A549 (cell line): Measurements from ENCODE around the gene IGF1R. TPM values are rescaled to one million over a fixed set of nuclear protein-coding genes. Genes with fewer than 3 reads are reported as not detected.

Source experiments
- ATAC-seq, 2 experiments: fragments of 200-7000 bp in 1 of 2; fragments of >200 bp in 1 of 2; cut with Nextera tagmentation in 1 of 2; cut with Tn5 transposase in 1 of 2; 3 replicates each; pipeline versions ENCODE4 v1.8.0 to v1.9.1; 2018 to 2020; ENCODE audit warnings: mild to moderate bottlenecking in 1 of 2, moderate library complexity in 1 of 2
- CTCF ChIA-PET: fragments of 300-600 bp; sonication (Branson Sonifier 250); formaldehyde crosslinking; extraction: SDS; loops from one replicate; lab custom pipeline; 2021; ENCODE audit warnings: antibody characterized with exemption, inconsistent platforms; lab: Yijun Ruan, JAX
- POLR2A ChIA-PET: fragments of 350-600 bp; formaldehyde crosslinking; extraction: SDS; loops from one replicate; lab custom pipeline; 2021; ENCODE audit warnings: antibody characterized with exemption, inconsistent platforms; lab: Yijun Ruan, JAX
- DNase-seq, 2 experiments: peaks; one replicate each; pipeline versions ENCODE4 v3.0.0 to v3.0.0-alpha.2; 2011 to 2016; ENCODE audit warnings: low read depth in 1 of 2, low spot score in 1 of 2
- FAIRE-seq: peaks from 2 replicates; lab custom pipeline; 2011; peaks lifted over from hg19 to GRCh38; lab: Jason Lieb, UNC
- H3K27ac ChIP-seq, 2 experiments: fragments of >200 bp; sonication (Bioruptor Twin); formaldehyde crosslinking; 3 replicates each; pipeline ENCODE4 v1.5.1; 2016 to 2017
- H3K4me1 ChIP-seq: fragments of >200 bp; sonication (Bioruptor Twin); formaldehyde crosslinking; 3 replicates; pipeline ENCODE4 v1.6.1; 2016
- H3K4me2 ChIP-seq: fragments of >200 bp; sonication (Bioruptor Twin); formaldehyde crosslinking; 3 replicates; pipeline ENCODE4 v1.6.1; 2016
- H3K4me3 ChIP-seq: fragments of >200 bp; sonication (Bioruptor Twin); formaldehyde crosslinking; 3 replicates; pipeline ENCODE4 v1.5.1; 2016
- H3K9me3 ChIP-seq: fragments of >200 bp; sonication (Bioruptor Twin); formaldehyde crosslinking; 3 replicates; pipeline ENCODE4 v1.6.1; 2016
- BHLHE40 ChIP-seq: IDR thresholded peaks from 2 replicates; pipeline ENCODE4 v1.6.1; 2012; ENCODE audit warnings: low read depth, low read length, inconsistent platforms
- CBX2 ChIP-seq: fragments of 200-600 bp; sonication (generic); IDR thresholded peaks from 2 replicates; pipeline ENCODE4 v1.6.1; 2016; ENCODE audit warnings: low read depth, mild to moderate bottlenecking, borderline replicate concordance
- CBX8 ChIP-seq: fragments of 200-600 bp; sonication (generic); IDR thresholded peaks from 2 replicates; pipeline ENCODE4 v1.6.1; 2016
- EP300 ChIP-seq, 2 experiments: fragments of >200 bp; sonication (Bioruptor Twin); formaldehyde crosslinking; IDR thresholded peaks; 2 replicates in 1 of 2; 3 replicates in 1 of 2; pipeline ENCODE4 v1.6.1; 2016 to 2017
- ESRRA ChIP-seq: fragments of 150-350 bp; IDR thresholded peaks from 2 replicates; pipeline ENCODE4 v1.6.1; 2014; ENCODE audit warnings: mild to moderate bottlenecking, low read length, borderline replicate concordance
- FOSL2 ChIP-seq, 2 experiments: fragments of 450-650 bp in 1 of 2; fragments of >200 bp in 1 of 2; sonication (Bioruptor Twin) in 1 of 2; formaldehyde crosslinking; IDR thresholded peaks; 2 replicates each; pipeline versions ENCODE4 v1.5.0 to v1.6.1; 2016 to 2020; ENCODE audit warnings: mild to moderate bottlenecking in 1 of 2, moderate library complexity in 1 of 2
- GATA3 ChIP-seq: IDR thresholded peaks from 2 replicates; pipeline ENCODE4 v1.6.1; 2012; ENCODE audit warnings: borderline replicate concordance
- HOXA7 ChIP-seq: fragments of 250-450 bp; sonication (Bioruptor Pico); IDR thresholded peaks from 2 replicates; pipeline ENCODE4 v1.5.0; 2020; ENCODE audit warnings: mild to moderate bottlenecking, moderate library complexity
- HOXB13 ChIP-seq: fragments of 250-450 bp; sonication (Bioruptor Pico); IDR thresholded peaks from 2 replicates; pipeline ENCODE4 v1.5.0; 2020; ENCODE audit warnings: low read depth, mild to moderate bottlenecking, moderate library complexity
- HOXB5 ChIP-seq: fragments of 250-450 bp; sonication (Bioruptor Pico); IDR thresholded peaks from 2 replicates; pipeline ENCODE4 v1.5.0; 2020; ENCODE audit warnings: mild to moderate bottlenecking, moderate library complexity
- JUN ChIP-seq, 2 experiments: fragments of >200 bp; sonication (Bioruptor Twin); formaldehyde crosslinking; IDR thresholded peaks; 2 replicates in 1 of 2; 3 replicates in 1 of 2; pipeline ENCODE4 v1.6.1; 2016 to 2017
- POLR2A ChIP-seq: IDR thresholded peaks from 2 replicates; pipeline ENCODE4 v1.6.1; 2012; ENCODE audit warnings: mild to moderate bottlenecking, low read length
- POLR2AphosphoS2 ChIP-seq: conservative IDR thresholded peaks from 2 replicates; pipeline ENCODE4 v1.6.1; 2012; ENCODE audit warnings: low read length, improper control_type of control experiment, inconsistent platforms
- RFX5 ChIP-seq: fragments of 450-650 bp; IDR thresholded peaks from 2 replicates; pipeline ENCODE4 v1.7.1; 2014; ENCODE audit warnings: antibody characterized with exemption, mild to moderate bottlenecking, moderate library complexity
- TP53 ChIP-seq: fragments of 250-450 bp; sonication (Bioruptor Pico); IDR thresholded peaks from 2 replicates; pipeline ENCODE4 v1.5.0; 2021; ENCODE audit warnings: mild to moderate bottlenecking, moderate library complexity
- WGBS: methylation state at CpG from one replicate; pipeline ENCODE4 v1.1.6; 2017; ENCODE audit errors: missing lambda C conversion rate; 5-methylcytosine and 5-hydroxymethylcytosine counted together
- polyA plus RNA-seq, 4 experiments: library from polyadenylated mRNA; depleted of rRNA in 3 of 4; stranded (reverse); fragments of >200 nt; fragmentation: RNase III in 1 of 4; extraction: RNeasy Plus Mini Kit Qiagen cat#74134 plus additional on column Dnase treatment in 1 of 4; gene quantifications; 2 replicates in 3 of 4; 3 replicates in 1 of 4; pipeline ENCODE4 v1.2.3, GENCODE V29; 2011 to 2017
- TF ChIP-seq, protein P1 (sequence below): fragments of 250-450 bp; sonication (Bioruptor Pico); IDR thresholded peaks from 2 replicates; pipeline ENCODE4 v1.5.0; 2021; ENCODE audit warnings: mild to moderate bottlenecking, moderate library complexity, borderline replicate concordance
- TF ChIP-seq, protein P2 (sequence below): IDR thresholded peaks from 2 replicates; pipeline ENCODE4 v1.6.1; 2012
- TF ChIP-seq, protein P3 (sequence below): fragments of >200 bp; sonication (Bioruptor Twin); formaldehyde crosslinking; IDR thresholded peaks from 3 replicates; pipeline ENCODE4 v1.6.1; 2016

IGF1R gene
- polyA plus RNA-seq, 2 of the 4 experiments (the other 2 are of a cell fraction) = 42.6 to 69.5 TPM

DNA sequence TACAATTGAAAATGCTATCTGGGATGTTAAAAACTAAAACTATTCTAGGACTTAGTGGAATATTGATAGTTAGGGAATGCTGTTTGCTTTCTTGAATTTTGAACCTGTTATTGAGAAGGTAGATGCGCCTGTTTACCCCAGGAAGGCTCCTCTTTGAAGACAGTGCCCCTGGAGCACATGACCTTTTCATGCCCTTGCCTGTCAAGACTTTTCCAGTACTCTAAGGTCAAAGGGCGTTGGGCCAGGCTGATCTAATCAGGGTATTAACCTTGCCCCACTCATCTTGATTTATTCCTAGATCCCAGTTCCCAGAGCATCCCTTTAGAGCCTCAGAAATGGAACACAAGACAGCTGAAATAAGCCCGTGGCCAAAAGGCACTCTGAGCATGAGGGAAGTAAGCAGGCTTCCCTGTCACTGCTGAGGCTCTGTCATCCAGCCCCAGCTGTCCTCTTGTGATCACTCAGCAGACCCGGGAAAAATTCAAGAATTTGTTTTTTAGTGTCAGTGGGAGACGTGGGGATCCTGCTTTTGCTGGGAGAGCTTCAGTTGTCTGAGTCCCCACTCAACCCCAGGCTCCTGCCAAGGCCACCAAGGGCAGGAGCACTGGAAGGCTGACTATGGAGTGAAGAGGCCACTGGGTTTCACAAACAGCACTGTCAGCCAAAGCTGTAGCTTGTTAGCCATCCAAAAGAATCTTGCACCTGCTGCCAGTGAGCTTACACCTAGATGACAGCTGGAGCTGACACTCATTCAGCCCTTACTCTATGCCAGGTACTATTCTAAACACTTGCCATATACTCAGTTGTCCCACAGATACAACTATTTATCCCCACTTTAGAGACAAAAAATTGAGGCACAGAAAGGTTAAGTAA lies 190.3 kb downstream of the IGF1R start:
- ATAC-seq (no peak), DNase-seq (no peak), FAIRE-seq (no peak)
- POLR2A ChIA-PET = no interaction called here
- CTCF ChIA-PET = interaction anchor here (0.5 to 3.8 kb wide), 9 partner anchors 11 to 319 kb away, joined by 3 to 25 read pairs (median 4); no protein-coding TSS in a partner anchor
- H3K27ac ChIP-seq = no peak overlapping the region; a peak in 1 of 6 replicates
- no peak overlapping the region for H3K4me3 ChIP-seq
- 0 out of 5 replicates have a peak, but pooled peaks of 1 of the 2 experiments have one; percentile 18 for TF ChIP-seq JUN (IDR thresholded peaks at IDR 0.05)
- TF ChIP-seq HOXB13 = no peak
- H3K4me2 ChIP-seq = no peak overlapping the region
- 88% methylated on average over 5 of the region's 5 CpGs for WGBS
- peaks cover 9% of the 10 kb centered on the region; the same call in 2 of the 3 replicates for H3K9me3 ChIP-seq
- H3K4me1 ChIP-seq = peaks cover 35% of the 10 kb centered on the region

DNA sequence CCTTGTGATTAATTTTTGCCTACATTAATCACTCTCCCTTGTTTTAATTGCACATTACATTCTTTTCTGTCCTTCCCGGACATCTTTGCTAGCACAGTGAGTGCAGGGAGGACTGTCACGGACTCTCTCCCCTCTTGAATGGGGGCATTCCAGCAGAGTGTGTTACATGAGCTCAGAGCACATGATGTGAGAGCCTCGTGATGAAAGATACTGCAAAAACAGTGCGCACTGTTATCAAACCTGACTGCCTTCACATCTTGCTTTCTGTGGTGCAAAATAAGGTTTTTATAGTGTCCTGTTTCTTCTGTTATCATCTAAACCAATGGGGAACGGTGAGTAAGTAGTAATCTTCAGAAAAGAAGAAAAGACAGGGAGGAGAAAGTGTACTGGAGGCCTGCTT lies 191.7 kb downstream of the IGF1R start:
- POLR2A ChIA-PET = no interaction called here
- no peak overlapping the region for H3K4me3 ChIP-seq
- 88% methylated on average over 5 of the region's 5 CpGs for WGBS
- CTCF ChIA-PET = interaction anchor here (2.9 to 3.8 kb wide), 2 partner anchors 10 to 61 kb away, joined by 8 to 25 read pairs; no protein-coding TSS in a partner anchor
- ATAC-seq (no peak), DNase-seq (no peak), FAIRE-seq (no peak)
- H3K4me2 ChIP-seq = no peak overlapping the region
- TF ChIP-seq, protein P1, sequence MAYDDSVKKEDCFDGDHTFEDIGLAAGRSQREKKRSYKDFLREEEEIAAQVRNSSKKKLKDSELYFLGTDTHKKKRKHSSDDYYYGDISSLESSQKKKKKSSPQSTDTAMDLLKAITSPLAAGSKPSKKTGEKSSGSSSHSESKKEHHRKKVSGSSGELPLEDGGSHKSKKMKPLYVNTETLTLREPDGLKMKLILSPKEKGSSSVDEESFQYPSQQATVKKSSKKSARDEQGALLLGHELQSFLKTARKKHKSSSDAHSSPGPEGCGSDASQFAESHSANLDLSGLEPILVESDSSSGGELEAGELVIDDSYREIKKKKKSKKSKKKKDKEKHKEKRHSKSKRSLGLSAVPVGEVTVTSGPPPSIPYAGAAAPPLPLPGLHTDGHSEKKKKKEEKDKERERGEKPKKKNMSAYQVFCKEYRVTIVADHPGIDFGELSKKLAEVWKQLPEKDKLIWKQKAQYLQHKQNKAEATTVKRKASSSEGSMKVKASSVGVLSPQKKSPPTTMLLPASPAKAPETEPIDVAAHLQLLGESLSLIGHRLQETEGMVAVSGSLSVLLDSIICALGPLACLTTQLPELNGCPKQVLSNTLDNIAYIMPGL (CRISPR knock-in tag) = no peak
- TF ChIP-seq HOXB5 (CRISPR knock-in tag) (no peak), CBX2 (no peak)
- H3K4me1 ChIP-seq = peaks cover 50% of the 10 kb centered on the region
- no peak overlapping the region for H3K27ac ChIP-seq
- H3K9me3 ChIP-seq = 0 out of 3 replicates have a peak, but pooled peaks cover 2% of the 10 kb centered on the region

DNA sequence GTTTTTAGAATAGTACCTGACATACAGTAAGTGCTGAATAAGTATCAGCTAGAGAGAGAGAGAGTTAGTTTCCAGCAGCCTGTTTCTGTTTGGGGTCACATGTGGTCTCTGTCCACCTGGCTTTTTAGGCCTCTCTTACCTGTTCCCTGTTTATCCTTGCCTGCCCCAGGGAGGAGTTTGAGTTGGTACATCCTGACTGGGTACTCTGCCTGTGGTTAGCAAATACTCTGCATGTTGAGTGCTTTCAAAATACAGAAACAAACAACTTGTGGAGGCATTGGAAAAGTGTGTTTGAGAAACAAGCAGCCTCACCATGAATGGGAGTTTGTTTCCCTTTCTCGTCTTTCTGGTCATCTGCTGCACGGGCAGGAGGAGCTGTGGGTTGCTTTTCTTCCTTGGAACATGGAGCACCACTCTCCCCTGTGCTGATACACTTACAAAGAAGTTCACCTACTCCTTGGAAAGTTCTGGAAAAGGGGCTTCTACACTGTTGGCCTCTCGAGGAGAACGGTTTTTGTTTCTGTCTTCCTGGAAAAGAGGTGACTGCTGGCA lies 193.2 kb downstream of the IGF1R start:
- Histone ChIP-seq H3K4me1 (peaks cover 59% of the 10 kb centered on the region), H3K4me3 (no peak overlapping the region), H3K4me2 (peak overlapping the region; percentile 91), H3K9me3 (0 out of 3 replicates have a peak, but pooled peaks cover 2% of the 10 kb centered on the region), H3K27ac (peak overlapping the region; percentile 54 to 74; a peak in 5 of 6 replicates)
- POLR2A ChIA-PET = no interaction called here
- ATAC-seq (no peak), DNase-seq (no peak), FAIRE-seq (no peak)
- CTCF ChIA-PET = interaction anchor here (0.6 to 1.6 kb wide), 5 partner anchors 10 to 266 kb away, joined by 3 to 5 read pairs (median 3); no protein-coding TSS in a partner anchor
- TF ChIP-seq EP300 (IDR thresholded peaks at IDR 0.05) (no peak), BHLHE40 (no peak), POLR2AphosphoS2 (no peak), POLR2A (no peak), ESRRA (no peak), HOXA7 (CRISPR knock-in tag) (no peak), RFX5 (no peak), FOSL2 (IDR thresholded peaks at IDR 0.05) (no peak), FOSL2 (CRISPR knock-in tag; IDR thresholded peaks at IDR 0.05) (no peak), GATA3 (no peak), TP53 (CRISPR knock-in tag) (no peak), CBX8 (no peak), CBX2 (no peak)
- TF ChIP-seq, protein P2, sequence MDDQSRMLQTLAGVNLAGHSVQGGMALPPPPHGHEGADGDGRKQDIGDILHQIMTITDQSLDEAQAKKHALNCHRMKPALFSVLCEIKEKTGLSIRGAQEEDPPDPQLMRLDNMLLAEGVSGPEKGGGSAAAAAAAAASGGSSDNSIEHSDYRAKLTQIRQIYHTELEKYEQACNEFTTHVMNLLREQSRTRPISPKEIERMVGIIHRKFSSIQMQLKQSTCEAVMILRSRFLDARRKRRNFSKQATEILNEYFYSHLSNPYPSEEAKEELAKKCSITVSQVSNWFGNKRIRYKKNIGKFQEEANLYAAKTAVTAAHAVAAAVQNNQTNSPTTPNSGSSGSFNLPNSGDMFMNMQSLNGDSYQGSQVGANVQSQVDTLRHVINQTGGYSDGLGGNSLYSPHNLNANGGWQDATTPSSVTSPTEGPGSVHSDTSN = no peak
- TF ChIP-seq, protein P3, sequence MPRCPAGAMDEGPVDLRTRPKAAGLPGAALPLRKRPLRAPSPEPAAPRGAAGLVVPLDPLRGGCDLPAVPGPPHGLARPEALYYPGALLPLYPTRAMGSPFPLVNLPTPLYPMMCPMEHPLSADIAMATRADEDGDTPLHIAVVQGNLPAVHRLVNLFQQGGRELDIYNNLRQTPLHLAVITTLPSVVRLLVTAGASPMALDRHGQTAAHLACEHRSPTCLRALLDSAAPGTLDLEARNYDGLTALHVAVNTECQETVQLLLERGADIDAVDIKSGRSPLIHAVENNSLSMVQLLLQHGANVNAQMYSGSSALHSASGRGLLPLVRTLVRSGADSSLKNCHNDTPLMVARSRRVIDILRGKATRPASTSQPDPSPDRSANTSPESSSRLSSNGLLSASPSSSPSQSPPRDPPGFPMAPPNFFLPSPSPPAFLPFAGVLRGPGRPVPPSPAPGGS = no peak
- WGBS = 87% methylated on average over 4 of the region's 4 CpGs
